LNCAP (cell line): ENCODE results near the gene PODN.

Experiments used
- CTCF ChIP-seq: fragments of 450-650 bp; IDR thresholded peaks from 2 replicates; pipeline ENCODE4 v1.5.1; 2017; ENCODE audit warnings: mild to moderate bottlenecking

PODN gene

GRCh38 chr1:53122201-53122885, 60.3 kb downstream of the PODN start:
- no peak for TF ChIP-seq CTCF

- no peak for TF ChIP-seq CTCF
These were observed 61.0 kb downstream of the PODN start for GRCh38 chr1:53122961-53123413.

GRCh38 chr1:53123453-53124140, 61.6 kb downstream of the PODN start:
- TF ChIP-seq CTCF = no peak

- no peak for TF ChIP-seq CTCF
These were observed 63.1 kb downstream of the PODN start for GRCh38 chr1:53125122-53125521.

GRCh38 chr1:53125623-53126360, 63.8 kb downstream of the PODN start:
- no peak for TF ChIP-seq CTCF

GRCh38 chr1:53126495-53126894, 64.5 kb downstream of the PODN start:
- no peak for TF ChIP-seq CTCF

GRCh38 chr1:53127546-53127945, 65.5 kb downstream of the PODN start:
- no peak for TF ChIP-seq CTCF
